ENCODE measurements around the gene CCDC167.

GRCh38 chr6:37518116-37518515 is 18.4 kb upstream of the CCDC167 start:
- TF ChIP-seq CTCF (IDR thresholded peaks at IDR 0.05; ENCODE audit: low read depth, low read length) (no peak), POLR2A (IDR thresholded peaks at IDR 0.05; ENCODE audit: extremely low read depth, insufficient read length) (no peak), MAX (IDR thresholded peaks at IDR 0.05; ENCODE audit: low read depth, low read length) (no peak)

Measured in NB4 (cell line).